Umbilical cord (tissue), 2 donors: Measurements from ENCODE around the gene GRHPR. TPM values are rescaled to one million over a fixed set of nuclear protein-coding genes. Genes with fewer than 3 reads are reported as not detected.
"Not testable (repeated sequence)": the region's sequence is repeated elsewhere in the genome, so short reads cannot be mapped to it uniquely, and the experiment has no call there.

Experiments
- DNase-seq: peaks from one replicate; pipeline ENCODE4 v3.0.0-alpha.2; 2015; ENCODE audit warnings: low spot score
- total RNA-seq: library from RNA; depleted of rRNA; stranded (reverse); fragments of >200 nt; gene quantifications from one replicate; pipeline ENCODE4 v1.2.3, GENCODE V29; 2014; ENCODE audit warnings: low replicate concordance; ENCODE audit not compliant: insufficient read depth

GRHPR gene
- total RNA-seq, 1 donor from 2014 or later, result 66.0 TPM

- no peak for DNase-seq
Observed at GRCh38 chr9:37420271-37421215, 2.0 kb upstream of the GRHPR start.

- no peak for DNase-seq
Observed at GRCh38 chr9:37421914-37422288, 595 bp upstream of the GRHPR start.

GRCh38 chr9:37423508-37423907 is 1.0 kb downstream of the GRHPR start:
- DNase-seq, result no peak

GRCh38 chr9:37424204-37424685 is 1.7 kb downstream of the GRHPR start:
- no peak for DNase-seq

- DNase-seq, result no peak
Observed at GRCh38 chr9:37424686-37425297, 2.3 kb downstream of the GRHPR start.

- no peak for DNase-seq
Observed at GRCh38 chr9:37425298-37425752, 2.8 kb downstream of the GRHPR start.

GRCh38 chr9:37426431-37426830 is 3.9 kb downstream of the GRHPR start:
- DNase-seq, result not testable (repeated sequence)

GRCh38 chr9:37426846-37427245 is 4.3 kb downstream of the GRHPR start:
- DNase-seq, result no peak

GRCh38 chr9:37428345-37428744 is 5.8 kb downstream of the GRHPR start:
- DNase-seq, result no peak

- no peak for DNase-seq
Observed at GRCh38 chr9:37429441-37430285, 7.2 kb downstream of the GRHPR start.

- DNase-seq, result no peak
Observed at GRCh38 chr9:37430841-37431597, 8.5 kb downstream of the GRHPR start.

- DNase-seq, result no peak
Observed at GRCh38 chr9:37432020-37432419, 9.5 kb downstream of the GRHPR start.

- DNase-seq, result no peak
Observed at GRCh38 chr9:37433867-37434371, 11.4 kb downstream of the GRHPR start.

GRCh38 chr9:37436540-37436939 is 14.0 kb downstream of the GRHPR start:
- no peak for DNase-seq

- no peak for DNase-seq
Observed at GRCh38 chr9:37437010-37437409, 14.5 kb downstream of the GRHPR start.

GRCh38 chr9:37437621-37438020 is 15.1 kb downstream of the GRHPR start:
- DNase-seq, result no peak

GRCh38 chr9:37438359-37438758 is 15.9 kb downstream of the GRHPR start:
- DNase-seq, result no peak

- DNase-seq, result no peak
Observed at GRCh38 chr9:37441776-37442370, 19.4 kb downstream of the GRHPR start.

GRCh38 chr9:37442556-37442955 is 20.1 kb downstream of the GRHPR start:
- no peak for DNase-seq

GRCh38 chr9:37443566-37443965 is 21.1 kb downstream of the GRHPR start:
- no peak for DNase-seq
